PC-3 (cell line): ENCODE data around the gene IFITM2. TPM values are rescaled to one million over a fixed set of nuclear protein-coding genes. Genes with fewer than 3 reads are reported as not detected.
"Not testable (repeated sequence)": the region's sequence is repeated elsewhere in the genome, so short reads cannot be mapped to it uniquely, and the experiment has no call there.

Experiments used
- ATAC-seq: fragments of 200-7000 bp; cut with Tn5 transposase; 2 replicates; pipeline ENCODE4 v1.9.1; 2020; ENCODE audit warnings: mild to moderate bottlenecking, moderate library complexity
- BruUV-seq: library from RNA; stranded (reverse); fragments of 400-500 nt; replicated peaks from 2 replicates; lab custom pipeline; 2021; lab: Mats Ljungman, UMichigan
- CTCF ChIA-PET: fragments of 300-600 bp; sonication (Branson Sonifier 250); formaldehyde crosslinking; loops from one replicate; lab custom pipeline; 2022; ENCODE audit warnings: antibody characterized with exemption; lab: Charles Lee
- POLR2A ChIA-PET: fragments of 300-600 bp; sonication (Branson Sonifier 250); formaldehyde crosslinking; loops from one replicate; lab custom pipeline; 2022; ENCODE audit warnings: antibody characterized with exemption; ENCODE audit not compliant: unreplicated experiment; lab: Charles Lee
- DNase-seq: peaks from one replicate; pipeline ENCODE4 v3.0.0-alpha.2; 2015
- H2AFZ ChIP-seq: fragments of 300-600 bp; sonication (generic); 2 replicates; pipeline ENCODE4 v1.6.0; 2016; ENCODE audit warnings: antibody characterized with exemption, low read length
- H3F3A ChIP-seq: fragments of 300-600 bp; sonication (generic); one replicate; pipeline ENCODE4 v1.6.0; 2017; ENCODE audit warnings: antibody characterized with exemption, low read length, control low read depth, mild to moderate bottlenecking; ENCODE audit not compliant: unreplicated experiment
- H3K27ac ChIP-seq: fragments of 300-600 bp; sonication (generic); 2 replicates; pipeline ENCODE4 v1.5.1; 2016; ENCODE audit warnings: mild to moderate bottlenecking, low read length
- H3K27me3 ChIP-seq: fragments of 300-600 bp; sonication (generic); 2 replicates; pipeline ENCODE4 v1.6.1; 2016; ENCODE audit warnings: low read length, mixed read lengths
- H3K36me3 ChIP-seq: fragments of 300-600 bp; sonication (generic); 2 replicates; pipeline ENCODE4 v1.6.1; 2016; ENCODE audit warnings: low read depth, mixed run types, low read length, mixed read lengths
- H3K4me1 ChIP-seq: fragments of 300-600 bp; sonication (generic); 2 replicates; pipeline ENCODE4 v1.5.1; 2016; ENCODE audit warnings: low read length; ENCODE audit not compliant: insufficient read depth
- H3K4me2 ChIP-seq: fragments of 300-600 bp; sonication (generic); 2 replicates; pipeline ENCODE4 v1.6.0; 2016; ENCODE audit warnings: low read length
- H3K4me3 ChIP-seq: fragments of 300-600 bp; sonication (generic); 2 replicates; pipeline ENCODE4 v1.5.1; 2016; ENCODE audit warnings: mild to moderate bottlenecking, low read length, mixed read lengths
- H3K79me2 ChIP-seq: fragments of 300-600 bp; sonication (generic); 2 replicates; pipeline ENCODE4 v1.6.1; 2017; ENCODE audit warnings: low read length, mixed read lengths
- H3K9ac ChIP-seq: fragments of 300-600 bp; sonication (generic); 2 replicates; pipeline ENCODE4 v1.6.0; 2016; ENCODE audit warnings: mild to moderate bottlenecking, low read length
- H3K9me2 ChIP-seq: fragments of 300-600 bp; sonication (generic); replicated peaks from 2 replicates; pipeline ENCODE4 v1.6.1; 2016; ENCODE audit warnings: mixed run types, low read length, mixed read lengths
- H3K9me3 ChIP-seq: fragments of 300-600 bp; sonication (generic); 2 replicates; pipeline ENCODE4 v1.6.1; 2016; ENCODE audit warnings: low read length, mixed read lengths
- H4K20me1 ChIP-seq: fragments of 300-600 bp; sonication (generic); 2 replicates; pipeline ENCODE4 v1.6.1; 2016; ENCODE audit warnings: low read length, mixed read lengths
- EZH2 ChIP-seq: fragments of 300-600 bp; sonication (generic); IDR thresholded peaks from one replicate; pipeline ENCODE4 v1.6.1; 2017; ENCODE audit warnings: antibody characterized with exemption, mild to moderate bottlenecking, low read length; ENCODE audit not compliant: unreplicated experiment
- EZH2phosphoT487 ChIP-seq: fragments of 300-600 bp; sonication (generic); IDR thresholded peaks from 2 replicates; pipeline ENCODE4 v1.6.1; 2018; ENCODE audit warnings: mild to moderate bottlenecking, antibody characterized with exemption, low read length, borderline replicate concordance
- intact Hi-C: fragments of 100-400 bp; cut with micrococcal nuclease; formaldehyde crosslinking; loops from 2 replicates; pipeline ENCODE4 v1.9.0; 2023
- total RNA-seq: library from RNA; depleted of rRNA; stranded (reverse); fragments of >200 nt; gene quantifications from 2 replicates; pipeline ENCODE4 v1.2.3, GENCODE V29; 2014
- TF ChIP-seq, protein P1 (sequence below): fragments of 300-600 bp; sonication (generic); conservative IDR thresholded peaks from 2 replicates; pipeline ENCODE4 v1.5.1; 2017; ENCODE audit warnings: antibody characterized with exemption, low read depth, mild to moderate bottlenecking, low read length

IFITM2 gene
- total RNA-seq, 1 experiment from 2014 or later: 49.0 TPM

DNA sequence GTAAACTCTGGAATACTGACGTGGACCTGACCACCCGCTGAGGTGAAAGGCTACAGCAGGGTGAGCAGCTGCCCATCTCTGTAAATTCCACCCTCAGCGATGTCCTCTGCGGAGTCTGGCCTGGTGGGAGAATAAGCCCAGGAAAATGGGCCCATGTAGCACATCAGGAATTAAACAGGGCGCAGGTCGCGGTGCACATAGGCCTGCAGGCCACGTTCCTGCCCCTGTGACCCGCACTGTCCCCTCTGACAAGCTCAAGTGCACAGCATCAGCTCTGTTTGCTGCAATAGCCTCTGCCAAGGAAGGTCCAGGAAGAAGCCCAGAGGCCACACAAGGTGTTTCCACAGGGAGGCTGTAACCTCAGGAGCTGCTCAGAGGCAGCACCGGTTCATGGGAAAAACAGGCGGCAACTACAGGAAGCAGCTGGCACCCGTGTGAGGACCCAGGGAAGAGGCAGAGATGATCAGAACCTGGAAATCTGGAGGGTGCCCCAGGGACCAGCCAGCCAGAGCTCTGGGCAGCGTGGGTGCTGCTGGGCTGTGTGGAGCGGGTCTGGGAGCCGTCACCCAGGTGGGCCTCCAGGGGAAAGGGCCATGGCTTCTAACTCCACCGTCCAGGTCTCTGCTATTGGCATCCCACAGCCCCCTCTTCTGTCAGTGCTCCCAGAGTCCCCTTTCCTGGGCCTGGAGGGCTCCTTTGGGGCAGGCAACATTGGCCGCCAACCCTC lies 808 bp upstream of the IFITM2 start:
- no peaks in the 10 kb centered on the region for H3K36me3 ChIP-seq
- no peaks in the 10 kb centered on the region for H3K9me2 ChIP-seq
- H3F3A ChIP-seq: no peaks in the 10 kb centered on the region
- H3K4me2 ChIP-seq: no peak overlapping the region
- intact Hi-C loops: loop anchor here (5.0 to 10.0 kb wide), 2 partner anchors 50 to 138 kb away; partner anchors contain the start of gene ANO9
- no TSS peak for BruUV-seq
- H4K20me1 ChIP-seq: no peaks in the 10 kb centered on the region
- H3K4me3 ChIP-seq: no peak overlapping the region
- CTCF ChIA-PET: no interaction called here
- no peak overlapping the region for H3K9ac ChIP-seq
- TF ChIP-seq EZH2 (no peak), EZH2phosphoT487 (no peak)
- TF ChIP-seq, protein P1, sequence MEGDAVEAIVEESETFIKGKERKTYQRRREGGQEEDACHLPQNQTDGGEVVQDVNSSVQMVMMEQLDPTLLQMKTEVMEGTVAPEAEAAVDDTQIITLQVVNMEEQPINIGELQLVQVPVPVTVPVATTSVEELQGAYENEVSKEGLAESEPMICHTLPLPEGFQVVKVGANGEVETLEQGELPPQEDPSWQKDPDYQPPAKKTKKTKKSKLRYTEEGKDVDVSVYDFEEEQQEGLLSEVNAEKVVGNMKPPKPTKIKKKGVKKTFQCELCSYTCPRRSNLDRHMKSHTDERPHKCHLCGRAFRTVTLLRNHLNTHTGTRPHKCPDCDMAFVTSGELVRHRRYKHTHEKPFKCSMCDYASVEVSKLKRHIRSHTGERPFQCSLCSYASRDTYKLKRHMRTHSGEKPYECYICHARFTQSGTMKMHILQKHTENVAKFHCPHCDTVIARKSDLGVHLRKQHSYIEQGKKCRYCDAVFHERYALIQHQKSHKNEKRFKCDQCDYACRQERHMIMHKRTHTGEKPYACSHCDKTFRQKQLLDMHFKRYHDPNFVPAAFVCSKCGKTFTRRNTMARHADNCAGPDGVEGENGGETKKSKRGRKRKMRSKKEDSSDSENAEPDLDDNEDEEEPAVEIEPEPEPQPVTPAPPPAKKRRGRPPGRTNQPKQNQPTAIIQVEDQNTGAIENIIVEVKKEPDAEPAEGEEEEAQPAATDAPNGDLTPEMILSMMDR: no peak
- no peak overlapping the region for H2AFZ ChIP-seq
- H3K27me3 ChIP-seq: no peaks in the 10 kb centered on the region
- H3K27ac ChIP-seq: no peak overlapping the region
- no peaks in the 10 kb centered on the region for H3K9me3 ChIP-seq
- ATAC-seq (no peak), DNase-seq (no peak)
- peaks cover 12% of the 10 kb centered on the region for H3K79me2 ChIP-seq
- peaks cover 12% of the 10 kb centered on the region for H3K4me1 ChIP-seq
- POLR2A ChIA-PET: no interaction called here

DNA sequence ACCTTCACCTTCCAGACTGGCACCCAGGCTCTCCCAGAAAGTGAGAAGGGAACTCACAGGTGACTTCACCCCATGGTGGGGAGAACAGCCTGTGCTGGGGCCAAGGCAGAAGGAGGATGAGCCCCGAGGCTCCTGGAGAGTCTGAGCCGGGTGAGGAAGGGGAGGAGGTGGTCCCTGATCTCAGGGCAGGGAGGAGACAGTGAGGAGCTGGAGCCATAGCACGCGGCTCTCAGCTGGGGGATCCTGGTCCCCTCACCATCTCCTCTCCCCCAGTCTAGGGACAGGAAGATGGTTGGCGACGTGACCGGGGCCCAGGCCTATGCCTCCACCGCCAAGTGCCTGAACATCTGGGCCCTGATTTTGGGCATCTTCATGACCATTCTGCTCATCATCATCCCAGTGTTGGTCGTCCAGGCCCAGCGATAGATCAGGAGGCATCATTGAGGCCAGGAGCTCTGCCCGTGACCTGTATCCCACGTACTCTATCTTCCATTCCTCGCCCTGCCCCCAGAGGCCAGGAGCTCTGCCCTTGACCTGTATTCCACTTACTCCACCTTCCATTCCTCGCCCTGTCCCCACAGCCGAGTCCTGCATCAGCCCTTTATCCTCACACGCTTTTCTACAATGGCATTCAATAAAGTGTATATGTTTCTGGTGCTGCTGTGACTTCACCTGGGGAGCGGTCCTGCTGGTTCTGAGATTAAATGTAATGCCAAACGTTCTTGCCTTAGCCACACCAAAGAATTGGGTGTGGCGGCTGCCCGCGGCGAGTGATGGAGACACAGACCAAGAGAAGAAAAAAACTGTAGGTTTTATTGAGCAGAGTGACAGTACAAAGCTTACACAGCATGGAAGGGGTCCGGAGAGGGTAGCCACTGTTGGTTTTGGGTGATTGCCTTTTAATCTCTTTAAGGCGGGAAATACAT lies 1.4 kb downstream of the IFITM2 start:
- H3K9me2 ChIP-seq, CTCF ChIA-PET, H3K27ac ChIP-seq, ATAC-seq, H2AFZ ChIP-seq, H3K27me3 ChIP-seq, H3K36me3 ChIP-seq, BruUV-seq, H3K9me3 ChIP-seq, H4K20me1 ChIP-seq, H3F3A ChIP-seq: not testable (repeated sequence)
- POLR2A ChIA-PET: interaction anchor here (0.6 kb wide), 1 partner anchor 98 kb away, joined by 7 read pairs; no protein-coding TSS in a partner anchor
- Histone ChIP-seq H3K4me3 (peak overlapping the region; percentile 59), H3K79me2 (peaks cover 12% of the 10 kb centered on the region), H3K9ac (0 out of 2 replicates have a peak overlapping the region, but pooled peaks have one; percentile 9), H3K4me1 (peaks cover 12% of the 10 kb centered on the region), H3K4me2 (peak overlapping the region; percentile 75)
- peak; percentile 49 for DNase-seq
- intact Hi-C loops: loop anchor here (5.0 to 10.0 kb wide), 2 partner anchors 48 to 136 kb away; partner anchors contain the start of gene ANO9

DNA sequence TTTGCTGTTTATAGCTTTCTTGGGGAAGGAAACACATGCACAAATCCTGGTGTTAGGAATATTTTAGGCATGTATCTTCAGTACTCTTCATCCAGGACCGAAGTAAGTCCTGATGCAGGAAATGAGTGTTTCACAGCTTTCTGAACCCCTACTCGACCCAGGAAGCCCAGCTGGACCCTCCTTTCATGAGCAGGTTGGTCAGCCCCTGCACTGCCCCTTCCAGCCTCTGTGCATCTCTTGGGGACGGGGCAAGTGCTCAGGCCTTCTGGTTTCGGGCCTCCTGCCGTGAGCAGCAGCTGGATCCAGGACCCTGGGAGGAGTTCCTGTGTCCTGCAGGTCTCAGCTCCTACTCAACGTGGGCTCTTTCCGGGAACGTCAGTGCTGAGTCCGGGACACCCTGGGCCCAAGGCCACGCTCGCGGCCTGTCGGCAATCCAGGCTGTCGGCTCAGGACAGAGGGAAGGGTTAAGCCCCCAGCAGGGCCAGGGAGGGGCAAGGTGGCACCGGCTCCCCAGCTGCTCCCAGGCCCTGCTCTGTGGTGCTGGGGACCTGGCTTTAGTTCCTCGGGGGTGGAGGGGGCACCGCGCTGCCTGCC lies 2.5 kb downstream of the IFITM2 start:
- Histone ChIP-seq H3K9ac (0 out of 2 replicates have a peak overlapping the region, but pooled peaks have one; percentile 9), H3K79me2 (peaks cover 12% of the 10 kb centered on the region), H3K4me1 (peaks cover 12% of the 10 kb centered on the region), H3K4me2 (peak overlapping the region; percentile 75), H3K4me3 (peak overlapping the region; percentile 59)
- H3K9me3 ChIP-seq, H4K20me1 ChIP-seq, BruUV-seq, H2AFZ ChIP-seq, CTCF ChIA-PET, H3K27me3 ChIP-seq, H3F3A ChIP-seq, H3K27ac ChIP-seq, H3K36me3 ChIP-seq, H3K9me2 ChIP-seq: not testable (repeated sequence)
- DNase-seq (peak; percentile 14), ATAC-seq (peak; percentile 26)
- intact Hi-C loops: loop anchor here (5.0 to 10.0 kb wide), 2 partner anchors 47 to 135 kb away; partner anchors contain the start of gene ANO9
- POLR2A ChIA-PET: interaction anchor here (0.6 kb wide), 1 partner anchor 97 kb away, joined by 7 read pairs; no protein-coding TSS in a partner anchor

DNA sequence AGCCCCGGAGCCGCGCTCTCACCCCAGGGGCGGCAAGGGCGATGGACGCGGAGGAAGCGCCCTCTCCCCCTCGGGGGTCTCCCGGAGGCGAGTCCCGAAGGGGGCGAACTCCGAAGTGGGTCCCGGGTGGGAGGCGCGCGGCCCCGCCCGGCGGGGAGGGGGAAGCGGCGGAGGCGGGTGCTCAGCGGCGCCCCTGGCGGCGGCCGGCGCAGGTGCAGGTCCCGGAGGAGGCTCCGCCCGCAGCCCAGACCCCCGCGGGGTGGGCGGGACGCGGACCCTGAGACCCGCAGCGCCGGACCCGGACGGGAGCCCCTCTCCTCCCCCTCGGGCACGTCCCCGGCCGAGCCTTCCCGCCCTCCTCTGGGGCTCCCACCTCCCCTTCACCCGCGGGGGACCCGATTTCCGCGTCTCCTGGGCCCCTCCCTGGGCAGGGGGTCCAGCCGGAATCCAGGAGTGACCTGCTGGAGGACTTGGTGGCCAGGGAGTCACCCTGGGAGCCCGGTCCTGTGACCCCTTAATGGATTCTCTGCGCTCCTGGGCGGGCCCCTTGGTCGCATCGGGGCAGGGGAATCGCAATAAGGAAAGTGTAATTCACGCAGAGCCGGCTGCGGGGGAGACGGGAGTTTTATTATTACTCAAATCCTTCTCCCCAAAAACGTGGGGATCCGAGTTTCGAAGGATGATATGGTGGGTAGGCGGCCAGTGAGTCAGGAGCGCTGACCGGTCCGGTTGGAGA lies 3.6 kb downstream of the IFITM2 start:
- peaks cover 12% of the 10 kb centered on the region for H3K79me2 ChIP-seq
- H3K36me3 ChIP-seq, H3K27ac ChIP-seq, H3K9me2 ChIP-seq, intact Hi-C loops, BruUV-seq, H4K20me1 ChIP-seq, H2AFZ ChIP-seq, H3K9me3 ChIP-seq, H3K27me3 ChIP-seq, POLR2A ChIA-PET, H3K9ac ChIP-seq, H3K4me3 ChIP-seq, DNase-seq, H3F3A ChIP-seq, CTCF ChIA-PET: not testable (repeated sequence)
- ATAC-seq: peak; percentile 29
- H3K4me1 ChIP-seq: peaks cover 12% of the 10 kb centered on the region
- peak overlapping the region; percentile 34; the same call in 1 of the 2 replicates for H3K4me2 ChIP-seq
